Activated CD8-positive, alpha-beta T cell treated with anti-CD3 and anti-CD28 coated beads for 36 hours (primary cell): ENCODE data around the gene SNRNP48. TPM values are rescaled to one million over a fixed set of nuclear protein-coding genes. Genes with fewer than 3 reads are reported as not detected.
A peak's percentile ranks its signal among the peaks of the same experiment; 100 is the strongest.

Experiments
- ATAC-seq: fragments of 200-7000 bp; cut with Tn5 transposase; one replicate; pipeline ENCODE4 v1.10.0; 2021; ENCODE audit warnings: mild to moderate bottlenecking, moderate library complexity
- CTCF ChIA-PET: fragments of 350-600 bp; sonication (Branson Sonifier 250); formaldehyde crosslinking; loops from one replicate; lab custom pipeline; 2021; ENCODE audit warnings: antibody characterized with exemption; lab: Charles Lee
- POLR2A ChIA-PET: fragments of 350-600 bp; sonication (Branson Sonifier 250); formaldehyde crosslinking; loops from one replicate; lab custom pipeline; 2021; ENCODE audit warnings: antibody characterized with exemption; lab: Charles Lee
- DNase-seq: peaks from one replicate; pipeline ENCODE4 v3.0.0-alpha.2; 2020
- H3K27ac Mint-ChIP-seq: one replicate; pipeline ENCODE4 v1.8.0; 2021; ENCODE audit warnings: mild to moderate bottlenecking, mixed read lengths
- H3K27me3 Mint-ChIP-seq: one replicate; pipeline ENCODE4 v1.8.0; 2021; ENCODE audit warnings: mixed read lengths
- H3K36me3 Mint-ChIP-seq: one replicate; pipeline ENCODE4 v1.8.0; 2021; ENCODE audit warnings: low read depth, mixed read lengths
- H3K4me1 Mint-ChIP-seq: one replicate; pipeline ENCODE4 v1.8.0; 2021; ENCODE audit warnings: low read depth, mixed read lengths
- H3K4me3 Mint-ChIP-seq: one replicate; pipeline ENCODE4 v1.8.0; 2021; ENCODE audit warnings: mild to moderate bottlenecking, moderate library complexity, mixed read lengths
- H3K9me3 Mint-ChIP-seq: one replicate; pipeline ENCODE4 v1.8.0; 2021; ENCODE audit warnings: mixed read lengths
- CTCF ChIP-seq: fragments of 200-600 bp; IDR thresholded peaks from one replicate; pipeline ENCODE4 v1.8.0; 2022; ENCODE audit warnings: antibody characterized with exemption, mild to moderate bottlenecking
- intact Hi-C: fragments of 100-400 bp; cut with micrococcal nuclease; formaldehyde crosslinking; loops from one replicate; pipeline ENCODE4 v1.10.0; 2022
- total RNA-seq, 2 experiments: library from RNA; stranded (reverse); gene quantifications; one replicate each; pipeline ENCODE4 v1.2.3, GENCODE V29; 2021

Gene SNRNP48
- total RNA-seq, 2 experiments from 2014 or later = 19.8 to 22.4 TPM

GRCh38 chr6:7604506-7604905, 14.5 kb downstream of the SNRNP48 start:
- Mint-ChIP-seq H3K9me3 (no peaks in the 10 kb centered on the region), H3K36me3 (peaks cover 46% of the 10 kb centered on the region), H3K27ac (peak overlapping the region; percentile 70), H3K4me1 (peaks cover 21% of the 10 kb centered on the region), H3K4me3 (no peak overlapping the region), H3K27me3 (no peaks in the 10 kb centered on the region)
- ATAC-seq (peak; percentile 74), DNase-seq (no peak)
- POLR2A ChIA-PET = interaction anchor here (1.7 to 1.8 kb wide), 2 partner anchors 10 to 15 kb away, joined by 5 to 7 read pairs; partner anchors contain the start of gene SNRNP48
- intact Hi-C loops = no loop called here
- TF ChIP-seq CTCF = no peak
- CTCF ChIA-PET = interaction anchor here (1.0 to 1.2 kb wide), 2 partner anchors 22 to 215 kb away, joined by 3 read pairs; partner anchors contain the start of genes CAGE1 and RIOK1

- ChIA-PET CTCF (interaction anchor here (0.6 to 3.6 kb wide), 18 partner anchors 9 to 340 kb away, joined by 3 to 36 read pairs (median 3); partner anchors contain the start of gene RIOK1), POLR2A (interaction anchor here (0.6 to 1.0 kb wide), 3 partner anchors 25 to 910 kb away, joined by 3 read pairs; no protein-coding TSS in a partner anchor)
- Mint-ChIP-seq H3K4me3 (no peak overlapping the region), H3K9me3 (no peaks in the 10 kb centered on the region), H3K27ac (no peak overlapping the region), H3K36me3 (peaks cover 4% of the 10 kb centered on the region), H3K27me3 (peaks cover 2% of the 10 kb centered on the region), H3K4me1 (peaks cover 15% of the 10 kb centered on the region)
- ATAC-seq = peak; percentile 51
- TF ChIP-seq CTCF = peak; percentile 79
- intact Hi-C loops = loop anchor here (1.0 to 10.0 kb wide), 2 partner anchors 201 to 339 kb away; no protein-coding TSS in a partner anchor
- peak; percentile 41 for DNase-seq
Observed at GRCh38 chr6:7615611-7616383, 25.8 kb downstream of the SNRNP48 start.

GRCh38 chr6:7617801-7618764, 28.1 kb downstream of the SNRNP48 start:
- Mint-ChIP-seq H3K27me3 (peaks cover 4% of the 10 kb centered on the region), H3K4me3 (no peak overlapping the region), H3K27ac (no peak overlapping the region), H3K4me1 (peaks cover 15% of the 10 kb centered on the region), H3K36me3 (no peaks in the 10 kb centered on the region), H3K9me3 (no peaks in the 10 kb centered on the region)
- DNase-seq = peak; percentile 27
- POLR2A ChIA-PET = interaction anchor here (1.4 kb wide), 1 partner anchor 29 kb away, joined by 3 read pairs; the partner anchor contains the start of gene SNRNP48
- no peak for TF ChIP-seq CTCF
- intact Hi-C loops = loop anchor here (10.0 kb wide), 1 partner anchor 203 kb away; no protein-coding TSS in a partner anchor
- CTCF ChIA-PET = interaction anchor here (1.4 to 1.5 kb wide), 2 partner anchors 343 to 601 kb away, joined by 4 to 7 read pairs; no protein-coding TSS in a partner anchor
- ATAC-seq = peak; percentile 77

- Mint-ChIP-seq H3K4me1 (peaks cover 9% of the 10 kb centered on the region), H3K27ac (no peak overlapping the region), H3K36me3 (no peaks in the 10 kb centered on the region), H3K9me3 (no peaks in the 10 kb centered on the region), H3K27me3 (peaks cover 5% of the 10 kb centered on the region), H3K4me3 (no peak overlapping the region)
- intact Hi-C loops = no loop called here
- CTCF ChIA-PET = interaction anchor here (1.2 to 1.5 kb wide), 2 partner anchors 16 to 346 kb away, joined by 4 read pairs; no protein-coding TSS in a partner anchor
- no peak for TF ChIP-seq CTCF
- no peak for ATAC-seq
- DNase-seq = no peak
- POLR2A ChIA-PET = no interaction called here
Observed at GRCh38 chr6:7621761-7622160, 31.8 kb downstream of the SNRNP48 start.
